Measurements from ENCODE around the gene HBZ.
"Not testable (repeated sequence)": the region's sequence is repeated elsewhere in the genome, so short reads cannot be mapped to it uniquely, and the experiment has no call there.

The HBZ gene

DNA sequence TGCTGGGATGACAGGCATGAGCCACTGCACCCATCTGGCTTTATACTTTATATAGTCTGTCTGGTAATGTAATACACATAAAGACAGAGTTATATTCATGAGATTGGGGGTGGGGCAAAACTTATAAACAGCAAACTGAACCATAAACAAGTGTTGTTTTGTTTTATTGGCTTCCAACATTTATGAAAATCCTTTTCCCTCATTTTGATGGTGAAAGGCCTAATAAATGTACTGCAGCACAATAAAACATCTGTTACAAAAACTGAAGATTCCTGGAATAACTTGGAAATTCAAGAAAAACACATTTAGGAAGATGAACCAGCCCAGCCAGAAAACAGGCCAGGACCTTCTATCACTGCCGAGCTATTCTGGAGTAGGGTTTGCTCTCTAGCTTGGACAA lies 30.1 kb upstream of the HBZ start:
- H2AFZ ChIP-seq (ENCODE audit: low read length), result no peak overlapping the region

DNA sequence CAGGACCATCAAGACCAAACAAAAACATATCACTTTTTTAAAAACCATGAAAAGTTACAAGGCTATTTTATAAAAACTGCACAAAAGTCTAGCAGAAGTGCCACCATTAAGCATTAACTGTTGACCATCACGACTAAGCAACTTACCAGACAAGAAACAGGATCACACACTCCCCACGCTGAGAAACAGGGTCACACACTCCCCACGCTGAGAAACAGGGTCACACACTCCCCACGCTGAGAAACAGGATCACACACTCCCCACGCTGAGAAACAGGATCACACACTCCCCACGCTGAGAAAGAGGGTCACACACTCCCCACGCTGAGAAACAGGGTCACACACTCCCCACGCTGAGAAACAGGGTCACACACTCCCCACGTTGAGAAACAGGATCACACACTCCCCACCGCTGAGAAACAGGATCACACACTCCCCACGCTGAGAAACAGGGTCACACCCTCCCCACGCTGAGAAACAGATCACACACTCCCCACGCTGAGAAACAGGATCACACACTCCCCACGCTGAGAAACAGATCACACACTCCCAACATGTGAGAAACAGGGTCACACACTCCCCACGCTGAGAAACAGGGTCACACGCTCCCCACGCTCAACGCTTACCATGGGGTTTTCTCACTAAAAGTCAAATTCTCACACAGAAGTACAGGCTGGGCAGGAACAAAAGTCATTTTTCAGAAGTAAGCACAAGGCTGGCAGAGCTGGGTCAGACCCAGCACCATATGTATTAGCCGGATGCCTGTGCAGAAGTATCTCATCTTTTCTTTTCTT lies 28.7 kb upstream of the HBZ start:
- H3K9ac ChIP-seq (ENCODE audit: low read length), result not testable (repeated sequence)

More for the DNA sequence above, 30.1 kb upstream of the HBZ start:
- H3K79me2 ChIP-seq (ENCODE audit: low read length), result no peaks in the 10 kb centered on the region
- H3K4me2 ChIP-seq (ENCODE audit: low read depth, low read length), result no peak overlapping the region
- no peak overlapping the region for H3K9ac ChIP-seq (ENCODE audit: low read length)
- no peak for TF ChIP-seq EZH2phosphoT487 (IDR thresholded peaks at IDR 0.05; ENCODE audit: low read length)
- TF ChIP-seq, protein P1, sequence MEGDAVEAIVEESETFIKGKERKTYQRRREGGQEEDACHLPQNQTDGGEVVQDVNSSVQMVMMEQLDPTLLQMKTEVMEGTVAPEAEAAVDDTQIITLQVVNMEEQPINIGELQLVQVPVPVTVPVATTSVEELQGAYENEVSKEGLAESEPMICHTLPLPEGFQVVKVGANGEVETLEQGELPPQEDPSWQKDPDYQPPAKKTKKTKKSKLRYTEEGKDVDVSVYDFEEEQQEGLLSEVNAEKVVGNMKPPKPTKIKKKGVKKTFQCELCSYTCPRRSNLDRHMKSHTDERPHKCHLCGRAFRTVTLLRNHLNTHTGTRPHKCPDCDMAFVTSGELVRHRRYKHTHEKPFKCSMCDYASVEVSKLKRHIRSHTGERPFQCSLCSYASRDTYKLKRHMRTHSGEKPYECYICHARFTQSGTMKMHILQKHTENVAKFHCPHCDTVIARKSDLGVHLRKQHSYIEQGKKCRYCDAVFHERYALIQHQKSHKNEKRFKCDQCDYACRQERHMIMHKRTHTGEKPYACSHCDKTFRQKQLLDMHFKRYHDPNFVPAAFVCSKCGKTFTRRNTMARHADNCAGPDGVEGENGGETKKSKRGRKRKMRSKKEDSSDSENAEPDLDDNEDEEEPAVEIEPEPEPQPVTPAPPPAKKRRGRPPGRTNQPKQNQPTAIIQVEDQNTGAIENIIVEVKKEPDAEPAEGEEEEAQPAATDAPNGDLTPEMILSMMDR (IDR thresholded peaks at IDR 0.05; ENCODE audit: low read length), result no peak
- no peak for TF ChIP-seq EZH2 (optimal IDR thresholded peaks at IDR 0.05; ENCODE audit: low read depth, low read length)
- no peak overlapping the region for H3K27ac ChIP-seq (ENCODE audit: low read length)
- H3F3A ChIP-seq (ENCODE audit: insufficient read depth, low read length), result no peaks in the 10 kb centered on the region
- no peak overlapping the region for H3K4me3 ChIP-seq (ENCODE audit: low read length)
- H4K20me1 ChIP-seq (ENCODE audit: insufficient read depth, low read length), result no peaks in the 10 kb centered on the region
- no peak for DNase-seq
- H3K9me2 ChIP-seq (replicated peaks; ENCODE audit: insufficient read depth, low read length), result no peaks in the 10 kb centered on the region
- no peaks in the 10 kb centered on the region for H3K9me3 ChIP-seq (replicated peaks; ENCODE audit: insufficient read depth, low read length)
- no peaks in the 10 kb centered on the region for H3K27me3 ChIP-seq (replicated peaks; ENCODE audit: insufficient read depth, low read length)
- H3K36me3 ChIP-seq (replicated peaks; ENCODE audit: insufficient read depth, low read length), result no peaks in the 10 kb centered on the region
- H3K4me1 ChIP-seq (ENCODE audit: low read length), result no peaks in the 10 kb centered on the region

DNA sequence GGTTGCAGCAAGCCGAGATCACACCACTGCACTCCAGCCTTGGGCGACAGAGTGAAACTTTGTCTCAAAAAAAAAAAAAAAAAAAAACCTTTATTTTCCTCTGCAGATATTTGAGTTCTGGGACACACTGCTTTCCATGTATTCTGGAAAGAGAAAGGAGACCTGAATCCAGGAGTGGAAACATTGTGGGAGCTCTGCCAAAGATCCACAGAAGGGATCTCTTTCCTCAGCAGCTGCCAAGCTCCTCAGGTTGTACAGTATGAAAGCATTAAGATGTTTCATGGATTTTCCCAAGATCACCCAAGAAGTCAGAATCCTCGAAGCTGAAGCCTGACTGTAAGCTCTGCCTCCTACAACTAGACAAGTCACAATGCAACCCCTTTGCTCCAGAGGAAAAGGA lies 27.4 kb upstream of the HBZ start:
- Histone ChIP-seq H3K27ac (ENCODE audit: low read length) (no peak overlapping the region), H3K27me3 (replicated peaks; ENCODE audit: insufficient read depth, low read length) (no peaks in the 10 kb centered on the region)

More for the DNA sequence above, 28.7 kb upstream of the HBZ start:
- H3K9me3 ChIP-seq (replicated peaks; ENCODE audit: insufficient read depth, low read length); H3F3A ChIP-seq (ENCODE audit: insufficient read depth, low read length); H3K27ac ChIP-seq (ENCODE audit: low read length); H4K20me1 ChIP-seq (ENCODE audit: insufficient read depth, low read length); H2AFZ ChIP-seq (ENCODE audit: low read length); H3K36me3 ChIP-seq (replicated peaks; ENCODE audit: insufficient read depth, low read length); H3K27me3 ChIP-seq (replicated peaks; ENCODE audit: insufficient read depth, low read length); H3K4me1 ChIP-seq (ENCODE audit: low read length); DNase-seq; H3K79me2 ChIP-seq (ENCODE audit: low read length); H3K4me2 ChIP-seq (ENCODE audit: low read depth, low read length); H3K9me2 ChIP-seq (replicated peaks; ENCODE audit: insufficient read depth, low read length); H3K4me3 ChIP-seq (ENCODE audit: low read length): not testable (repeated sequence)

More for the DNA sequence above, 27.4 kb upstream of the HBZ start:
- H3K9me2 ChIP-seq (replicated peaks; ENCODE audit: insufficient read depth, low read length), result no peaks in the 10 kb centered on the region
- DNase-seq, result no peak
- H2AFZ ChIP-seq (ENCODE audit: low read length), result no peak overlapping the region
- TF ChIP-seq, protein P1 (IDR thresholded peaks at IDR 0.05; ENCODE audit: low read length), result no peak
- TF ChIP-seq EZH2 (optimal IDR thresholded peaks at IDR 0.05; ENCODE audit: low read depth, low read length) (no peak), EZH2phosphoT487 (IDR thresholded peaks at IDR 0.05; ENCODE audit: low read length) (no peak)
- H3F3A ChIP-seq (ENCODE audit: insufficient read depth, low read length), result no peaks in the 10 kb centered on the region
- no peak overlapping the region for H3K4me3 ChIP-seq (ENCODE audit: low read length)
- no peak overlapping the region for H3K9ac ChIP-seq (ENCODE audit: low read length)
- no peak overlapping the region for H3K4me2 ChIP-seq (ENCODE audit: low read depth, low read length)
- no peaks in the 10 kb centered on the region for H3K4me1 ChIP-seq (ENCODE audit: low read length)
- no peaks in the 10 kb centered on the region for H3K9me3 ChIP-seq (replicated peaks; ENCODE audit: insufficient read depth, low read length)
- no peaks in the 10 kb centered on the region for H3K36me3 ChIP-seq (replicated peaks; ENCODE audit: insufficient read depth, low read length)
- 0 out of 2 replicates have a peak, but pooled peaks cover 6% of the 10 kb centered on the region for H3K79me2 ChIP-seq (ENCODE audit: low read length)
- no peaks in the 10 kb centered on the region for H4K20me1 ChIP-seq (ENCODE audit: insufficient read depth, low read length)
